ENCODE measurements around the gene SLC41A2. TPM values are rescaled to one million over a fixed set of nuclear protein-coding genes. Genes with fewer than 3 reads are reported as not detected.

Gene SLC41A2
- total and polyA plus RNA-seq, 9 of the 15 experiments (the other 6 are each of a cell fraction or from before 2014, with no cell fraction given) = 0.01 to 0.89 (median 0.16) TPM; not detected in 1

- no peak for TF ChIP-seq AFF4 (CRISPR knock-in tag; IDR thresholded peaks at IDR 0.05)
- no peak for TF ChIP-seq GABPA (tag; conservative IDR thresholded peaks at IDR 0.05; ENCODE audit: low read depth)
These were observed 36.8 kb downstream of the SLC41A2 start (continued) for GRCh38 chr12:104921340-104921739.

GRCh38 chr12:104911942-104912341 is 46.1 kb downstream of the SLC41A2 start:
- ATAC-seq = no peak
- CTCF ChIA-PET (ENCODE audit: low intra/inter-chr PET ratio) = no interaction called here

More at GRCh38 chr12:104911942-104912341, 46.1 kb downstream of the SLC41A2 start:
- Histone ChIP-seq H3K9me3 (replicated peaks; ENCODE audit: control insufficient read depth, insufficient read depth, low read depth, low read length) (no peaks in the 10 kb centered on the region), H3K9me1 (ENCODE audit: control insufficient read depth, insufficient read depth, low read length) (peaks cover 3% of the 10 kb centered on the region), H4K20me1 (replicated peaks; ENCODE audit: control insufficient read depth, insufficient read depth, low read length) (no peaks in the 10 kb centered on the region), H3K27me3 (ENCODE audit: control insufficient read depth in 2 of 2, insufficient read depth in 2 of 2, low read length in 2 of 2) (peaks cover 10 to 11% of the 10 kb centered on the region in 2 experiments; a peak in 3 of 5 replicates), H3K27ac (ENCODE audit: extremely low read depth, low read depth, low read length) (no peak overlapping the region), H3K4me1 (replicated peaks in 1 of 2; ENCODE audit: control insufficient read depth in 2 of 2, insufficient read depth in 2 of 2, low read length in 2 of 2) (no peaks in the 10 kb centered on the region), H3K9ac (ENCODE audit: insufficient read depth in 1 of 2, low read depth in 2 of 2, low read length in 2 of 2) (no peak overlapping the region), H3K4me2 (ENCODE audit: insufficient read depth, low read length) (no peak overlapping the region), H3K36me3 (ENCODE audit: control insufficient read depth, insufficient read depth, low read length) (no peaks in the 10 kb centered on the region), H3K4me3 (no peak overlapping the region), H2AFZ (ENCODE audit: low read depth, low read length) (no peak overlapping the region), H3K79me2 (ENCODE audit: control insufficient read depth, insufficient read depth, low read length) (no peaks in the 10 kb centered on the region)
- WGBS (ENCODE audit: insufficient coverage, low coverage, missing lambda C conversion rate) = 1% methylated on average over 4 of the region's 4 CpGs
- DNase-seq (ENCODE audit: extremely low read depth in 1 of 4, low spot score in 3 of 4) (no peak), FAIRE-seq (no peak)
- TF ChIP-seq NCOA6 (IDR thresholded peaks at IDR 0.05) (no peak), SIRT6 (IDR thresholded peaks at IDR 0.05; ENCODE audit: low read depth, low read length) (no peak), ZNF830 (CRISPR knock-in tag; IDR thresholded peaks at IDR 0.05) (no peak), ZNF316 (IDR thresholded peaks at IDR 0.05) (peak; percentile 14; the same call in 1 of the 2 replicates)
- BruUV-seq (replicated peaks) = no TSS peak
- POLR2A ChIA-PET = interaction anchor here (0.6 kb wide), 1 partner anchor 56 kb away, joined by 3 read pairs; no protein-coding TSS in a partner anchor
- in situ Hi-C loops (cut with MboI) = no loop called here
- intact Hi-C loops (cut with micrococcal nuclease) = no loop called here

All from K562 (cell line).